Uterus (tissue), 4 donors: ENCODE data around the gene EPC2. TPM values are rescaled to one million over a fixed set of nuclear protein-coding genes. Genes with fewer than 3 reads are reported as not detected.

Source experiments
- DNase-seq, 2 donors: peaks; one replicate each; pipeline ENCODE4 v3.0.0-alpha.2; 2019 to 2020
- H3K27ac ChIP-seq, 2 donors: fragments of 200-600 bp; sonication (generic); 1 replicate in 1 of 2; 2 replicates in 1 of 2; pipeline ENCODE4 v1.5.1; 2016 to 2018
- H3K27me3 ChIP-seq, 2 donors: fragments of 200-600 bp; sonication (generic); one replicate each; pipeline ENCODE4 v1.5.1; 2018 to 2019; ENCODE audit warnings: control low read depth in 1 of 2
- H3K36me3 ChIP-seq, 2 donors: fragments of 200-600 bp; sonication (generic); one replicate each; pipeline ENCODE4 v1.5.1; 2019; ENCODE audit warnings: control low read depth in 1 of 2
- H3K4me1 ChIP-seq, 2 donors: fragments of 200-600 bp; sonication (generic); one replicate each; pipeline ENCODE4 v1.5.1; 2018 to 2019; ENCODE audit warnings: control low read depth in 1 of 2
- H3K4me3 ChIP-seq, 2 donors: fragments of 200-600 bp; sonication (generic); 1 replicate in 1 of 2; 2 replicates in 1 of 2; pipeline ENCODE4 v1.5.1; 2018 to 2019; ENCODE audit warnings: mild to moderate bottlenecking in 1 of 2
- H3K9me3 ChIP-seq, 2 donors: fragments of 200-600 bp; sonication (generic); one replicate each; pipeline ENCODE4 v1.5.1; 2019; ENCODE audit warnings: control low read depth in 1 of 2
- CTCF ChIP-seq, 4 experiments: fragments of 200-600 bp in 2 of 4; fragments of 450-650 bp in 2 of 4; sonication (generic) in 2 of 4; IDR thresholded peaks; one replicate each; pipeline ENCODE4 v1.5.1; 2016 to 2019; ENCODE audit warnings: antibody characterized with exemption in 4 of 4, mild to moderate bottlenecking in 2 of 4, moderate library complexity in 1 of 4
- POLR2A ChIP-seq, 2 donors: fragments of 450-650 bp; IDR thresholded peaks; one replicate each; pipeline ENCODE4 v1.6.1; 2016; ENCODE audit warnings: antibody characterized with exemption in 2 of 2, mild to moderate bottlenecking in 1 of 2, moderate library complexity in 1 of 2
- intact Hi-C: fragments of 100-400 bp; cut with DNase I; formaldehyde crosslinking; loops from one replicate; pipeline ENCODE4 v1.15.1; 2023; ENCODE audit warnings: low total_unique reads
- small RNA-seq: library from RNA; depleted of rRNA; stranded (forward); fragments of <200 nt; gene quantifications from one replicate; pipeline ENCODE3, GENCODE V24; 2016
- total RNA-seq, 4 donors: library from RNA; depleted of rRNA in 3 of 4; stranded (reverse); fragments of >200 nt in 3 of 4; gene quantifications; one replicate each; pipeline versions ENCODE4 v1.1.0 to v1.2.4, GENCODE V29; 2014 to 2023
- donor health status: DM: yes; HTN: yes; CAD: no.

The EPC2 gene
- total RNA-seq, 4 donors from 2014 or later: 14.3 to 71.4 (median 33.8) TPM

GRCh38 chr2:148832637-148833036, 188.1 kb downstream of the EPC2 start:
- no peaks in the 10 kb centered on the region for H3K36me3 ChIP-seq
- no peak overlapping the region for H3K27ac ChIP-seq
- DNase-seq: no peak
- no peaks in the 10 kb centered on the region for H3K27me3 ChIP-seq
- H3K4me1 ChIP-seq: no peaks in the 10 kb centered on the region
- TF ChIP-seq POLR2A (IDR thresholded peaks at IDR 0.05): no peak
- TF ChIP-seq CTCF (IDR thresholded peaks at IDR 0.05): no peak
- intact Hi-C loops: no loop called here
- H3K4me3 ChIP-seq: no peak overlapping the region
- no peaks in the 10 kb centered on the region for H3K9me3 ChIP-seq

Small RNA genes lying within 50 kb of the gene (small RNA-seq; reads per million reads assigned to genes)
- gene RNU2-9P (not detected), gene RPS29P8 (not detected)

Other genes starting within 250 kb of the EPC2 start
- gene KIF5C, start 230.5 kb downstream of the EPC2 start, total RNA-seq: 10 to 100 TPM in 1 of 4 donors, 1 to 10 TPM in 2, under 1 TPM in 1; 0.77 to 11.0 (median 1.9) TPM